HEK293 (cell line): ENCODE results near the gene HUWE1.

Experiments
- CTCF ChIA-PET: fragments of 350-600 bp; formaldehyde crosslinking; extraction: SDS; loops from one replicate; lab custom pipeline; 2021; ENCODE audit warnings: antibody characterized with exemption; lab: Yijun Ruan, JAX
- POLR2A ChIA-PET: fragments of 300-600 bp; formaldehyde crosslinking; extraction: SDS; loops from one replicate; lab custom pipeline; 2020; ENCODE audit warnings: antibody characterized with exemption, inconsistent platforms; lab: Yijun Ruan, JAX
- H3K27ac ChIP-seq: fragments of 200-500 bp; sonication (Bioruptor generic); 2 replicates; pipeline ENCODE4 v1.5.1; 2014; ENCODE audit warnings: low read depth, low read length, control low read depth, inconsistent platforms; ENCODE audit errors: extremely low read depth
- H3K36me3 ChIP-seq, 2 experiments: fragments of 200-500 bp in 1 of 2; sonication (Bioruptor generic) in 1 of 2; 1 replicate in 1 of 2; 2 replicates in 1 of 2; pipeline ENCODE4 v1.5.1; 2014 to 2017; ENCODE audit warnings: inconsistent platforms in 2 of 2, low read length in 2 of 2; ENCODE audit not compliant: control insufficient read depth in 2 of 2, insufficient read depth in 1 of 2
- H3K4me1 ChIP-seq: fragments of 200-500 bp; sonication (Bioruptor generic); 2 replicates; pipeline ENCODE4 v1.5.1; 2014; ENCODE audit warnings: mild to moderate bottlenecking, low read length, inconsistent platforms; ENCODE audit not compliant: control insufficient read depth, insufficient read depth
- H3K4me3 ChIP-seq: 2 replicates; pipeline ENCODE4 v1.5.1; 2011; ENCODE audit warnings: low read depth, mild to moderate bottlenecking, control low read depth, low read length, moderate library complexity
- H3K9me3 ChIP-seq: fragments of 200-500 bp; sonication (Bioruptor generic); 2 replicates; pipeline ENCODE4 v1.5.1; 2014; ENCODE audit warnings: low read depth, low read length, inconsistent platforms; ENCODE audit not compliant: control insufficient read depth, insufficient read depth
- BCL11A ChIP-seq: fragments of 450-650 bp; formaldehyde crosslinking; IDR thresholded peaks from 2 replicates; pipeline ENCODE4 v1.5.1; 2016; ENCODE audit warnings: low read depth, missing biosample characterization, missing genetic modification characterization
- CTCF ChIP-seq: fragments of 450-650 bp; formaldehyde crosslinking; IDR thresholded peaks from 2 replicates; pipeline ENCODE4 v1.5.1; 2016; ENCODE audit warnings: missing biosample characterization, missing genetic modification characterization
- REST ChIP-seq: fragments of 450-650 bp; formaldehyde crosslinking; IDR thresholded peaks from 2 replicates; pipeline ENCODE4 v1.5.1; 2016; ENCODE audit warnings: missing biosample characterization, missing genetic modification characterization
- ZNF169 ChIP-seq: fragments of 450-650 bp; formaldehyde crosslinking; IDR thresholded peaks from 2 replicates; pipeline ENCODE4 v1.5.1; 2016; ENCODE audit warnings: missing biosample characterization, missing genetic modification characterization
- ZNF239 ChIP-seq: fragments of 450-650 bp; formaldehyde crosslinking; IDR thresholded peaks from 2 replicates; pipeline ENCODE4 v1.5.1; 2016; ENCODE audit warnings: missing biosample characterization, missing genetic modification characterization
- ZNF248 ChIP-seq: fragments of 450-650 bp; formaldehyde crosslinking; IDR thresholded peaks from 2 replicates; pipeline ENCODE4 v1.5.1; 2017; ENCODE audit warnings: missing biosample characterization, missing genetic modification characterization
- ZNF335 ChIP-seq: fragments of 450-650 bp; formaldehyde crosslinking; conservative IDR thresholded peaks from 2 replicates; pipeline ENCODE4 v1.5.1; 2016; ENCODE audit warnings: missing biosample characterization, missing genetic modification characterization
- ZNF350 ChIP-seq: fragments of 450-650 bp; formaldehyde crosslinking; IDR thresholded peaks from 2 replicates; pipeline ENCODE4 v1.5.0; 2017; ENCODE audit warnings: missing biosample characterization, mild to moderate bottlenecking, missing genetic modification characterization
- ZNF404 ChIP-seq: fragments of 450-650 bp; formaldehyde crosslinking; IDR thresholded peaks from 2 replicates; pipeline ENCODE4 v1.5.1; 2017; ENCODE audit warnings: missing biosample characterization, missing genetic modification characterization
- ZNF677 ChIP-seq: fragments of 450-650 bp; IDR thresholded peaks from 2 replicates; pipeline ENCODE4 v1.5.0; 2018; ENCODE audit warnings: missing biosample characterization, mild to moderate bottlenecking, missing genetic modification characterization, moderate library complexity
- ZNF747 ChIP-seq: fragments of 450-650 bp; formaldehyde crosslinking; IDR thresholded peaks from 2 replicates; pipeline ENCODE4 v1.5.1; 2016; ENCODE audit warnings: missing biosample characterization, missing genetic modification characterization
- ZSCAN18 ChIP-seq: fragments of 450-650 bp; formaldehyde crosslinking; IDR thresholded peaks from 2 replicates; pipeline ENCODE4 v1.5.1; 2016; ENCODE audit warnings: missing biosample characterization, missing genetic modification characterization
- TF ChIP-seq, protein P1 (sequence below): fragments of 450-650 bp; formaldehyde crosslinking; IDR thresholded peaks from 2 replicates; pipeline ENCODE4 v1.5.1; 2016; ENCODE audit warnings: missing biosample characterization, missing genetic modification characterization, low read depth
- TF ChIP-seq, protein P2 (sequence below): fragments of 450-650 bp; formaldehyde crosslinking; IDR thresholded peaks from 2 replicates; pipeline ENCODE4 v1.5.1; 2016; ENCODE audit warnings: missing biosample characterization, missing genetic modification characterization

The HUWE1 gene

GRCh38 chrX:53713987-53714579 is 27.6 kb upstream of the HUWE1 start:
- Histone ChIP-seq H3K9me3 (no peaks in the 10 kb centered on the region; the same call in none of the 2 replicates), H3K4me3 (no peak overlapping the region), H3K36me3 (no peaks in the 10 kb centered on the region), H3K27ac (no peak overlapping the region), H3K4me1 (no peaks in the 10 kb centered on the region)
- CTCF ChIA-PET, result no interaction called here
- POLR2A ChIA-PET, result interaction anchor here (1.1 to 1.4 kb wide), 2 partner anchors 28 to 30 kb away, joined by 5 to 6 read pairs; partner anchors contain the start of gene HUWE1
- TF ChIP-seq ZNF350 (tag by site-specific recombination), result no peak
- TF ChIP-seq ZNF404 (tag by site-specific recombination), result no peak
- no peak for TF ChIP-seq ZNF747
- no peak for TF ChIP-seq ZNF248 (tag by site-specific recombination)
- TF ChIP-seq REST (tag by site-specific recombination), result no peak
- TF ChIP-seq ZNF677 (tag by site-specific recombination), result no peak
- no peak for TF ChIP-seq ZSCAN18 (tag by site-specific recombination)
- TF ChIP-seq, protein P1, sequence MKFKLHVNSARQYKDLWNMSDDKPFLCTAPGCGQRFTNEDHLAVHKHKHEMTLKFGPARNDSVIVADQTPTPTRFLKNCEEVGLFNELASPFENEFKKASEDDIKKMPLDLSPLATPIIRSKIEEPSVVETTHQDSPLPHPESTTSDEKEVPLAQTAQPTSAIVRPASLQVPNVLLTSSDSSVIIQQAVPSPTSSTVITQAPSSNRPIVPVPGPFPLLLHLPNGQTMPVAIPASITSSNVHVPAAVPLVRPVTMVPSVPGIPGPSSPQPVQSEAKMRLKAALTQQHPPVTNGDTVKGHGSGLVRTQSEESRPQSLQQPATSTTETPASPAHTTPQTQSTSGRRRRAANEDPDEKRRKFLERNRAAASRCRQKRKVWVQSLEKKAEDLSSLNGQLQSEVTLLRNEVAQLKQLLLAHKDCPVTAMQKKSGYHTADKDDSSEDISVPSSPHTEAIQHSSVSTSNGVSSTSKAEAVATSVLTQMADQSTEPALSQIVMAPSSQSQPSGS, result peak; percentile 77
- TF ChIP-seq ZNF239 (tag by site-specific recombination), result no peak
- TF ChIP-seq, protein P2, sequence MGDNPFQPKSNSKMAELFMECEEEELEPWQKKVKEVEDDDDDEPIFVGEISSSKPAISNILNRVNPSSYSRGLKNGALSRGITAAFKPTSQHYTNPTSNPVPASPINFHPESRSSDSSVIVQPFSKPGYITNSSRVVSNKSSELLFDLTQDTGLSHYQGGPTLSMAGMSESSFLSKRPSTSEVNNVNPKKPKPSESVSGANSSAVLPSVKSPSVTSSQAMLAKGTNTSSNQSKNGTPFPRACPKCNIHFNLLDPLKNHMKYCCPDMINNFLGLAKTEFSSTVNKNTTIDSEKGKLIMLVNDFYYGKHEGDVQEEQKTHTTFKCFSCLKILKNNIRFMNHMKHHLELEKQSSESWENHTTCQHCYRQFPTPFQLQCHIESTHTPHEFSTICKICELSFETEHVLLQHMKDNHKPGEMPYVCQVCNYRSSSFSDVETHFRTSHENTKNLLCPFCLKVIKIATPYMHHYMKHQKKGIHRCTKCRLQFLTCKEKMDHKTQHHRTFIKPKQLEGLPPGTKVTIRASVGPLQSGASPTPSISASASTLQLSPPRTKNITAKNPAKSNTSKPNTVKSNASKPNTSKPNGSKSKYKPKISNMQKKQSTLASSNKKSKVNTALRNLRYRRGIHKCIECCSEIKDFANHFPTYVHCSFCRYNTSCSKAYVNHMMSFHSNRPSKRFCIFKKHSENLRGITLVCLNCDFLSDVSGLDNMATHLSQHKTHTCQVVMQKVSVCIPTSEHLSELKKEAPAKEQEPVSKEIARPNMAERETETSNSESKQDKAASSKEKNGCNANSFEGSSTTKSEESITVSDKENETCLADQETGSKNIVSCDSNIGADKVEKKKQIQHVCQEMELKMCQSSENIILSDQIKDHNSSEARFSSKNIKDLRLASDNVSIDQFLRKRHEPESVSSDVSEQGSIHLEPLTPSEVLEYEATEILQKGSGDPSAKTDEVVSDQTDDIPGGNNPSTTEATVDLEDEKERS (tag by site-specific recombination), result no peak
- 0 out of 2 replicates have a peak, but pooled peaks have one; percentile 12 for TF ChIP-seq ZNF335 (tag by site-specific recombination)
- TF ChIP-seq BCL11A (tag by site-specific recombination), result no peak

DNA sequence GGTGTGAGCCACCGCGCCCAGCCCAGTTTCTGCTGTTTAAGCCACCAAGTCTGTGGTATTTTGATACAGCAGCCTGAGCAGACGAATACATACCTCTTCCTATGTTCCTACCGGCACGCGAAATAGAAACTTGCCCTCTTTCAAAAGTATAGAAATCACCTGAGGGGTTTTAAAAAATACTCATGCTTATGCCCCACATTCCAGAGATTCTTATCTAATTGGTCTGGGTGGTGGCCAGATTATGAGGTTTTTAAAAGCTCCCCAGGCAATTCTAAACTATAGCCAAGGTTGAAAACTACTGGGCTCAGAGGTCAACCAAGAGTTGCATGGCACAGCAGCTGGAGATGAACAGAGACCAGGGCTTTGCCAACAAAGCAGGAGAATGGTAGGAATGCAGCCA is 24.9 kb upstream of the HUWE1 start:
- Histone ChIP-seq H3K4me3 (no peak overlapping the region), H3K4me1 (no peaks in the 10 kb centered on the region), H3K36me3 (no peaks in the 10 kb centered on the region), H3K9me3 (no peaks in the 10 kb centered on the region; the same call in none of the 2 replicates), H3K27ac (no peak overlapping the region)
- ChIA-PET CTCF (interaction anchor here (0.5 to 0.6 kb wide), 2 partner anchors 111 to 1456 kb away, joined by 3 read pairs; no protein-coding TSS in a partner anchor), POLR2A (interaction anchor here (1.1 kb wide), 1 partner anchor 28 kb away, joined by 3 read pairs; no protein-coding TSS in a partner anchor)
- no peak for TF ChIP-seq ZNF169 (tag by site-specific recombination)
- no peak for TF ChIP-seq CTCF (tag by site-specific recombination)
- no peak for TF ChIP-seq ZNF677 (tag by site-specific recombination)
- TF ChIP-seq ZNF248 (tag by site-specific recombination), result no peak
